GM18951 (cell line): ENCODE measurements around the gene TIPARP.

ENCODE experiments used
- POLR2A ChIP-seq: IDR thresholded peaks from 4 replicates; pipeline ENCODE4 v1.6.1; 2011; ENCODE audit warnings: mild to moderate bottlenecking; ENCODE audit not compliant: insufficient read length, insufficient read depth; ENCODE audit errors: extremely low read depth
- in situ Hi-C: fragments of 300-500 bp; cut with MboI; formaldehyde crosslinking; loops from one replicate; pipeline ENCODE4 v1.12.0; 2022; ENCODE audit warnings: low sequenced_read_pairs, mixed read lengths, inconsistent platforms; ENCODE audit not compliant: unreplicated experiment

The TIPARP gene, protein sequence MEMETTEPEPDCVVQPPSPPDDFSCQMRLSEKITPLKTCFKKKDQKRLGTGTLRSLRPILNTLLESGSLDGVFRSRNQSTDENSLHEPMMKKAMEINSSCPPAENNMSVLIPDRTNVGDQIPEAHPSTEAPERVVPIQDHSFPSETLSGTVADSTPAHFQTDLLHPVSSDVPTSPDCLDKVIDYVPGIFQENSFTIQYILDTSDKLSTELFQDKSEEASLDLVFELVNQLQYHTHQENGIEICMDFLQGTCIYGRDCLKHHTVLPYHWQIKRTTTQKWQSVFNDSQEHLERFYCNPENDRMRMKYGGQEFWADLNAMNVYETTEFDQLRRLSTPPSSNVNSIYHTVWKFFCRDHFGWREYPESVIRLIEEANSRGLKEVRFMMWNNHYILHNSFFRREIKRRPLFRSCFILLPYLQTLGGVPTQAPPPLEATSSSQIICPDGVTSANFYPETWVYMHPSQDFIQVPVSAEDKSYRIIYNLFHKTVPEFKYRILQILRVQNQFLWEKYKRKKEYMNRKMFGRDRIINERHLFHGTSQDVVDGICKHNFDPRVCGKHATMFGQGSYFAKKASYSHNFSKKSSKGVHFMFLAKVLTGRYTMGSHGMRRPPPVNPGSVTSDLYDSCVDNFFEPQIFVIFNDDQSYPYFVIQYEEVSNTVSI

DNA sequence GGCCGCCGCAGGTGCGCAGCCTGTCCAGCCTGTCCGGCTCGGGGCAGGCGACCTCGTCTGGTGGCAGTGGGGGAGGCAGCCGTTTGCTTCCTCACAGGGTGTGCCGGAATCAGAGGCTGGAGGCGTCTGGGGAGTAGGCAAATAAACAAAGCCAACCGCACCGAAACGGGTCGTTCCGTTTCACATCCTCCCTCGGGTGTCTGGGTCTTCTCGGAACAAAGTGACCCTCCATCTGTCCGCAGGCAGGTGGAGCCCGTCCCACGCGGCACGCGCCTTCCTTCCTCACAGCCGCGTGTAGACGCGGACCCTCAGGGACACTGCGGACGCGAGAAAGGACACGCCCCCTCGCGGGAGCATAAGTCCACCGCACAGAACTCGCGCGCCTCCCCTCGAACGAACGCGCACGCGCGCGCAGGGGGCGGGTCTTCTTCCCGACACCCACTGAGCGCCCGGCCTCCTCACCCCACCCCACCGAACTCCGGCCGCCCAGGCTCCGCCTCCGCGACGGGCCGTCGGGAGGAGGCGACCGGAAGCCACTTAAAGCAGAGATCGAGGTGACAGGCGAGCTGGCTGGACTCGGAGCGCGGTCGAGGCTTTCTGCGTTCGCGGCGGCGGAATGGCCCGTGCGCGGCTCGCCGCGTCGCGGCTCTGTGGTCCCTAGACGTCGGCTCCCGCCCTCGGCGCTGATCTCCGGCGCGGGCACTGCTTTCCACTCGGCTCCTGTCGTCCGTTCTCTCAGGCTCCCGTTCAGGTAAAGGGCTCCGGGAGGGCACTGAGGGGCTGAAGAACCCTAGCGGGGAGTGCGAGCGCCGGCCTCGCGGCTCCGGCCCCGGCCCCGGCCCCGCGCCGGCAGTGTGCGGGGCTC is at the start of gene TIPARP:
TSS of gene TIPARP (plus strand) at position 545 of the 865 bp plus-strand sequence. CDS start 3,108 bp downstream, outside the sequence.
- in situ Hi-C loops, result loop anchor here (10.0 to 25.0 kb wide), 2 partner anchors 141 to 512 kb away; no protein-coding TSS in a partner anchor
- TF ChIP-seq POLR2A, result peak; percentile 99

GRCh38 chr3:156626104-156626503 is 48.3 kb upstream of the TIPARP start:
- no peak for TF ChIP-seq POLR2A
- in situ Hi-C loops, result no loop called here

DNA sequence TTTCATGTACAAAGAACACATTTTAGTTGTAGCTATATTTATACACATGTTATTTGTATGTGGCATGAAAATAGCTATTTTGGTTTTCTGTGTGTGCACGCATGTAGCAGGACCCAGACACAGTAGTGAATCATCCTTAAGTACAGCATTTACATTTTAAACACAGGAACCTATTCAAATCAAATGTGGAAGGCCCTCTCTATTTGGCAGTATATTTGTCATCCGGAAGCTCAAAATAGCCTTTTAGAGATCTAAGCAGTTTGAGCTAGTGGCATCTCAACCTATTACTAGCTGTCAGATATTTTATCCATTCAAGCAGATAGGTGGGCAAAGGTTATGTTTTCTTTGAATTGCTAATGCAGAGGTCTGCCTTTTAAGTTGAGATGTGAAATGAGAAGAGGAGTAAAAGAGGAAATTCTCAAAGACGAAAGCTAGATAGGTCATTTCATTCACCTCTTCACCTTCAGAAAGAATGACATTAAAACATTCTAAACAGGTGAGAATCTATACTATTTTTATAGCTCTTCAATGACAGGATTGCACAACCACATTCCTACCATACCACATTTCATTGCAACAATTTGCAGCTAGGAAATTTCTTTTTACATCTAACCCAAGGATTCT is 46.3 kb upstream of the TIPARP start:
- in situ Hi-C loops, result no loop called here
- TF ChIP-seq POLR2A, result no peak

DNA sequence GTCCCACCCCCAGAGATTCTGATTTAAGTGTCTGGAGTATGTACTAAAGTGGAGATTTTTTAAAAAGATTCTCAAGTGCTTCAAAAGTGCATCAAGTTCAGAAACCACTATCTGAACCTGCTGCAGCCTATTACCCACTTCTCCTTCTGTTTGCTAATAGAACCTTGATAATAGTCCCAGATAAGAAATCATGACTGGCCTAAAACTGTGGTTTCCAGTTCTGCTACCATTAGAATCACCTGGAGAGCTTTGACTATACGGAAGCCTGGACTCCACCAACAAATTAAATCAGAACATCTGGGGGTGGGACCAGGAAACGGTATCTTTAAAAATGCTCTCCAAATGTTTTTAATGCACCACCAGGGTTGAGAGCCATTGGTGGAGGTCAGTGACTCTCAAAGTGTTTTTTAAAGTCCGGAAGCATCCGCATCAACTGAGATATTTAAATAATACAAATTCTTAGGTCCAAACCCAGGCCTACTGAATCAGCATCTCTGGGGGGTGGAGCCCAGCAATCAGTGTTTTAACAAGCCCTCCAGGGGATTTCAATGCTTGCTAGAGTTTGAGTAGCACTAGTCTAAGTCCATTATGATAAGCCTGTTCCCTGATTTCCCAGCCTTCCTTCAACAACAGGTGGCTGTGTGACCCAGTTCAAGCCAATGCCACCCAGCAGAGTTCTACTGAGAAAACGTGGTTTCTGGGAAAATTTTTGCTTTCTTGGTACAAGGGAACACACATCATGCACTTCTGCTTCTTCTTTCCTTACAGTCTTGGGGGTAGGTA is 45.4 kb upstream of the TIPARP start:
- TF ChIP-seq POLR2A, result no peak
- in situ Hi-C loops, result no loop called here

DNA sequence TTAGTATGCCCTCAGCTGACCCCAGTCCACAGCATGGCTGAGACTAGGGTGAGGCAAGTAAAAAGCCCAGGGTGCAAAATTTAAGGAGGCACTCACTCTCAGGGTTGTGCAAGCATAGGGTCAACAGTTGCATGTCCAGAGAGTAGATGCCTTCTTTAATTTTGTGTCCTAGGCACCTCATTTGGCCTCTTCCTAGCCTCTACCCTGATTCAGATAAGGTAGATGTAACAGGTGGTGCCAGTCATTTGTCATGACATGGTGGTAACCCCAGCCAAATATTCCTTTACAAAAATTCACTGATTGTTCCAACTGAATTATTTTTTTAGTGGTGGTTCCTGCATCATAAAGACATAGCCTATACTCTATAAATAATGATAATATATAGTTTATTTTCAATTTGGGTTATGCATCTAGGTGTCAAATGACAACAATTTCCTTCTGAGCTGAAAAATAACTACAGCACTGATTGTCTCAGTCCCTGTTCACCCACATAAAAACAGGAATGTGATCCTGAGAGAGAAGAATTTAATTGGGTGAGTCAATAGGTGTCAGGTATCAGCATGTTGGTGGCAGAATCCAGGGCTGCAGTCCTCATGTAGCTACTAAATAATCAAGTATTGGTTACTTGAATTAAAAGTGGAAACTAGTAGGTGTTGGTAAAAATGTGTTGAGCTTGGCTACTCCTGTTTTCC is 44.2 kb upstream of the TIPARP start:
- in situ Hi-C loops, result no loop called here
- no peak for TF ChIP-seq POLR2A

- in situ Hi-C loops, result no loop called here
- TF ChIP-seq POLR2A, result no peak
Measured at GRCh38 chr3:156630773-156631093, 43.7 kb upstream of the TIPARP start.

DNA sequence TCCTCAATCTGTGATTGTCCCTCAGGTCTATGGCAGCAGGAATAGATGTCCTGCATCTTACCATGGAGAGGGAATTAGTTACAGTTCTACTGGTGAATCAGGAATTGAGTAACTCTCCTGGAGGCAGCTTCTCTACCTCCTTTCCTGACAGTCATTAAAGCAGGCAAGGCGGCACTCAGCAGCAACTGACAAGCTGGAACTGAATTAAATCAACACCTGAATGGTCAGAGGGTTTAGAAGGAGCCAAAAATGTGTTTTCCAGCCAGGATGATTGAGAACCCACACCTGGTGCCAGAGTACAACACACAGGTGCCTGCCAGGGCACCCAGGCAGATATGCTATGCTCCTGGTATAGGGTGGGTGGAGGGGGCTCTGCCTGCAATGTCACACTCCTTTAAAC is 43.1 kb upstream of the TIPARP start:
- in situ Hi-C loops, result no loop called here
- TF ChIP-seq POLR2A, result no peak

GRCh38 chr3:156632601-156633000 is 41.8 kb upstream of the TIPARP start:
- TF ChIP-seq POLR2A, result no peak
- in situ Hi-C loops, result no loop called here

- TF ChIP-seq POLR2A, result no peak
- in situ Hi-C loops, result no loop called here
Measured at GRCh38 chr3:156633335-156633734, 41.1 kb upstream of the TIPARP start.

GRCh38 chr3:156635034-156635433 is 39.4 kb upstream of the TIPARP start:
- TF ChIP-seq POLR2A, result no peak
- in situ Hi-C loops, result no loop called here

- no peak for TF ChIP-seq POLR2A
Measured at GRCh38 chr3:156635973-156636372, 38.4 kb upstream of the TIPARP start.

More at GRCh38 chr3:156635973-156636372, 38.4 kb upstream of the TIPARP start:
- in situ Hi-C loops, result no loop called here
